Vagina (tissue), 2 donors: ENCODE results near the gene USP54.

Source experiments
- POLR2A ChIP-seq, 2 donors: fragments of 450-650 bp; IDR thresholded peaks; one replicate each; pipeline ENCODE4 v1.6.1; 2017; ENCODE audit warnings: antibody characterized with exemption in 2 of 2, mild to moderate bottlenecking in 2 of 2, moderate library complexity in 2 of 2
- TF ChIP-seq, protein P1 (sequence below), 3 experiments: fragments of 450-650 bp in 2 of 3; fragments of 200-600 bp in 1 of 3; sonication (generic) in 1 of 3; IDR thresholded peaks; one replicate each; pipeline ENCODE4 v1.5.1; 2017 to 2019; ENCODE audit warnings: antibody characterized with exemption in 3 of 3, mild to moderate bottlenecking in 2 of 3, moderate library complexity in 2 of 3

DNA sequence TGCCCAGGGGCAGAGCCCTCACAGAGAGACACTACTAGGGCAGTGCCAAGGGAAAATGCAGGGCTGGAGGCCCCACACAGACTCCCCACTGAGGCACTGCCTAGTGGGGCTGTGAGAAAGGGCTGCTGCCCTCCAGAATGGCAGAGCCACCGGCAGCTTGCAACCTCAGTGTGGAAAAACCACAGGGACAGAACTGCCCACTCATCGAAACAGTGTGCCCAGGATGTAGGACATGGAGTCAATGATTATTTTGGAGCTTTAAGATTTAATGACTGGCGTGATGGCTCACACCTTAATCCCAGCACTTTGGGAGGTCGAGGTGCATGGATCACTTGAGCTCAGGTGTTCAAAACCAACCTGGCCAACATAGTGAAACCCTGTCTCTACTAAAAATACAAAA lies 130.2 kb downstream of the USP54 start:
- TF ChIP-seq, protein P1, sequence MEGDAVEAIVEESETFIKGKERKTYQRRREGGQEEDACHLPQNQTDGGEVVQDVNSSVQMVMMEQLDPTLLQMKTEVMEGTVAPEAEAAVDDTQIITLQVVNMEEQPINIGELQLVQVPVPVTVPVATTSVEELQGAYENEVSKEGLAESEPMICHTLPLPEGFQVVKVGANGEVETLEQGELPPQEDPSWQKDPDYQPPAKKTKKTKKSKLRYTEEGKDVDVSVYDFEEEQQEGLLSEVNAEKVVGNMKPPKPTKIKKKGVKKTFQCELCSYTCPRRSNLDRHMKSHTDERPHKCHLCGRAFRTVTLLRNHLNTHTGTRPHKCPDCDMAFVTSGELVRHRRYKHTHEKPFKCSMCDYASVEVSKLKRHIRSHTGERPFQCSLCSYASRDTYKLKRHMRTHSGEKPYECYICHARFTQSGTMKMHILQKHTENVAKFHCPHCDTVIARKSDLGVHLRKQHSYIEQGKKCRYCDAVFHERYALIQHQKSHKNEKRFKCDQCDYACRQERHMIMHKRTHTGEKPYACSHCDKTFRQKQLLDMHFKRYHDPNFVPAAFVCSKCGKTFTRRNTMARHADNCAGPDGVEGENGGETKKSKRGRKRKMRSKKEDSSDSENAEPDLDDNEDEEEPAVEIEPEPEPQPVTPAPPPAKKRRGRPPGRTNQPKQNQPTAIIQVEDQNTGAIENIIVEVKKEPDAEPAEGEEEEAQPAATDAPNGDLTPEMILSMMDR (IDR thresholded peaks at IDR 0.05), result no peak
- no peak for TF ChIP-seq POLR2A (IDR thresholded peaks at IDR 0.05)
